Stimulated activated memory B cell treated with anti-CD40 and anti-IgM and Interleukin-4, amounts not matched to agents 10 μg/mL and 1 μg/mL and 100 μg/mL, for 72 hours (primary cell): ENCODE results near the gene CD300LF.
A peak's percentile ranks its signal among the peaks of the same experiment; 100 is the strongest.

Source experiments
- ATAC-seq: fragments of 150-1000 bp; cut with Tn5 transposase; 2 replicates; pipeline ENCODE4 v1.10.0; 2021
- H3K27ac Mint-ChIP-seq: one replicate; pipeline ENCODE4 v1.8.0; 2022; ENCODE audit warnings: mild to moderate bottlenecking, mixed read lengths
- H3K27me3 Mint-ChIP-seq: one replicate; pipeline ENCODE4 v1.8.0; 2022; ENCODE audit warnings: mixed read lengths
- H3K36me3 Mint-ChIP-seq: one replicate; pipeline ENCODE4 v1.8.0; 2022; ENCODE audit warnings: mixed read lengths
- H3K4me1 Mint-ChIP-seq: one replicate; pipeline ENCODE4 v1.8.0; 2022; ENCODE audit warnings: mixed read lengths
- H3K4me3 Mint-ChIP-seq: one replicate; pipeline ENCODE4 v1.8.0; 2022; ENCODE audit warnings: mild to moderate bottlenecking, moderate library complexity, mixed read lengths
- H3K9me3 Mint-ChIP-seq: one replicate; pipeline ENCODE4 v1.8.0; 2022; ENCODE audit warnings: mixed read lengths

The CD300LF gene

GRCh38 chr17:74712756-74713155 is at the start of gene CD300LF:
TSS of gene CD300LF (minus strand) at chr17:74712923. CDS start at chr17:74712866, 57 bp downstream.
- peaks cover 30% of the 10 kb centered on the region for H3K4me1 Mint-ChIP-seq
- H3K9me3 Mint-ChIP-seq: peaks cover 3% of the 10 kb centered on the region

GRCh38 chr17:74761931-74762330 is 49.2 kb upstream of the CD300LF start:
- Mint-ChIP-seq H3K27ac (no peak overlapping the region), H3K36me3 (peaks cover 4% of the 10 kb centered on the region)
- ATAC-seq: no peak

More at GRCh38 chr17:74712756-74713155, at the start of gene CD300LF:
- Mint-ChIP-seq H3K36me3 (no peaks in the 10 kb centered on the region), H3K27me3 (peaks cover 7% of the 10 kb centered on the region), H3K4me3 (peak within 1 kb of the TSS; percentile 25), H3K27ac (peak within 1 kb of the TSS; percentile 81)
- peak; percentile 67 for ATAC-seq

GRCh38 chr17:74761419-74761818 is 48.7 kb upstream of the CD300LF start:
- no peak overlapping the region for H3K27ac Mint-ChIP-seq
- H3K36me3 Mint-ChIP-seq: no peaks in the 10 kb centered on the region
- no peak for ATAC-seq
- H3K27me3 Mint-ChIP-seq: no peaks in the 10 kb centered on the region
- H3K4me1 Mint-ChIP-seq: peaks cover 53% of the 10 kb centered on the region
- no peaks in the 10 kb centered on the region for H3K9me3 Mint-ChIP-seq
- no peak overlapping the region for H3K4me3 Mint-ChIP-seq

More at GRCh38 chr17:74761931-74762330, 49.2 kb upstream of the CD300LF start:
- H3K9me3 Mint-ChIP-seq: no peaks in the 10 kb centered on the region
- no peak overlapping the region for H3K4me3 Mint-ChIP-seq
- no peaks in the 10 kb centered on the region for H3K27me3 Mint-ChIP-seq
- peaks cover 50% of the 10 kb centered on the region for H3K4me1 Mint-ChIP-seq

- Mint-ChIP-seq H3K27ac (no peak overlapping the region), H3K9me3 (no peaks in the 10 kb centered on the region), H3K36me3 (no peaks in the 10 kb centered on the region), H3K4me3 (no peak overlapping the region), H3K27me3 (no peaks in the 10 kb centered on the region), H3K4me1 (peaks cover 54% of the 10 kb centered on the region)
- no peak for ATAC-seq
Observed at GRCh38 chr17:74760404-74761105, 47.8 kb upstream of the CD300LF start.

- Mint-ChIP-seq H3K27me3 (no peaks in the 10 kb centered on the region), H3K27ac (peak overlapping the region; percentile 64), H3K36me3 (no peaks in the 10 kb centered on the region), H3K4me3 (no peak overlapping the region), H3K9me3 (no peaks in the 10 kb centered on the region), H3K4me1 (peaks cover 60% of the 10 kb centered on the region)
- ATAC-seq: no peak
Observed at GRCh38 chr17:74759941-74760340, 47.2 kb upstream of the CD300LF start.

- no peaks in the 10 kb centered on the region for H3K36me3 Mint-ChIP-seq
- H3K27me3 Mint-ChIP-seq: no peaks in the 10 kb centered on the region
- peaks cover 66% of the 10 kb centered on the region for H3K4me1 Mint-ChIP-seq
- peak overlapping the region; percentile 64 for H3K27ac Mint-ChIP-seq
- peak overlapping the region; percentile 22 for H3K4me3 Mint-ChIP-seq
- no peaks in the 10 kb centered on the region for H3K9me3 Mint-ChIP-seq
- ATAC-seq: peak; percentile 79
Observed at GRCh38 chr17:74759243-74759801, 46.6 kb upstream of the CD300LF start.

GRCh38 chr17:74758848-74759168 is 46.1 kb upstream of the CD300LF start:
- Mint-ChIP-seq H3K4me1 (peaks cover 68% of the 10 kb centered on the region), H3K27me3 (no peaks in the 10 kb centered on the region), H3K4me3 (no peak overlapping the region), H3K27ac (peak overlapping the region; percentile 64), H3K36me3 (no peaks in the 10 kb centered on the region), H3K9me3 (no peaks in the 10 kb centered on the region)
- ATAC-seq: peak; percentile 66

GRCh38 chr17:74757931-74758847 is 45.5 kb upstream of the CD300LF start:
- H3K9me3 Mint-ChIP-seq: no peaks in the 10 kb centered on the region
- peaks cover 68% of the 10 kb centered on the region for H3K4me1 Mint-ChIP-seq
- no peaks in the 10 kb centered on the region for H3K27me3 Mint-ChIP-seq
- H3K4me3 Mint-ChIP-seq: no peak overlapping the region
- peak overlapping the region; percentile 64 for H3K27ac Mint-ChIP-seq
- ATAC-seq: no peak
- peaks cover 1% of the 10 kb centered on the region for H3K36me3 Mint-ChIP-seq

GRCh38 chr17:74757502-74757901 is 44.8 kb upstream of the CD300LF start:
- Mint-ChIP-seq H3K27me3 (no peaks in the 10 kb centered on the region), H3K36me3 (peaks cover 8% of the 10 kb centered on the region), H3K27ac (peak overlapping the region; percentile 25), H3K9me3 (no peaks in the 10 kb centered on the region), H3K4me1 (peaks cover 72% of the 10 kb centered on the region), H3K4me3 (no peak overlapping the region)
- ATAC-seq: no peak

- no peaks in the 10 kb centered on the region for H3K27me3 Mint-ChIP-seq
- no peaks in the 10 kb centered on the region for H3K9me3 Mint-ChIP-seq
- H3K27ac Mint-ChIP-seq: no peak overlapping the region
- H3K36me3 Mint-ChIP-seq: peaks cover 12% of the 10 kb centered on the region
- H3K4me1 Mint-ChIP-seq: peaks cover 78% of the 10 kb centered on the region
- ATAC-seq: no peak
- H3K4me3 Mint-ChIP-seq: no peak overlapping the region
Observed at GRCh38 chr17:74756891-74757290, 44.2 kb upstream of the CD300LF start.

- H3K27ac Mint-ChIP-seq: no peak overlapping the region
Observed at GRCh38 chr17:74755533-74755932, 42.8 kb upstream of the CD300LF start.

GRCh38 chr17:74754832-74755231 is 42.1 kb upstream of the CD300LF start:
- Mint-ChIP-seq H3K9me3 (no peaks in the 10 kb centered on the region), H3K4me1 (peaks cover 90% of the 10 kb centered on the region), H3K27ac (peak overlapping the region; percentile 13), H3K27me3 (no peaks in the 10 kb centered on the region), H3K36me3 (peaks cover 17% of the 10 kb centered on the region), H3K4me3 (no peak overlapping the region)
- ATAC-seq: no peak

More at GRCh38 chr17:74755533-74755932, 42.8 kb upstream of the CD300LF start:
- no peak for ATAC-seq
- Mint-ChIP-seq H3K36me3 (peaks cover 17% of the 10 kb centered on the region), H3K4me3 (no peak overlapping the region), H3K4me1 (peaks cover 90% of the 10 kb centered on the region), H3K9me3 (no peaks in the 10 kb centered on the region), H3K27me3 (no peaks in the 10 kb centered on the region)

- Mint-ChIP-seq H3K27me3 (no peaks in the 10 kb centered on the region), H3K9me3 (no peaks in the 10 kb centered on the region), H3K27ac (no peak overlapping the region), H3K36me3 (peaks cover 17% of the 10 kb centered on the region), H3K4me1 (peaks cover 78% of the 10 kb centered on the region), H3K4me3 (no peak overlapping the region)
- ATAC-seq: no peak
Observed at GRCh38 chr17:74752822-74753401, 40.2 kb upstream of the CD300LF start.

GRCh38 chr17:74752415-74752814 is 39.7 kb upstream of the CD300LF start:
- Mint-ChIP-seq H3K4me1 (peaks cover 73% of the 10 kb centered on the region), H3K9me3 (no peaks in the 10 kb centered on the region), H3K27ac (no peak overlapping the region), H3K27me3 (no peaks in the 10 kb centered on the region), H3K36me3 (peaks cover 17% of the 10 kb centered on the region), H3K4me3 (no peak overlapping the region)
- ATAC-seq: no peak
